HL-60/S4 treated with phorbol 12-myristate 13-acetate at 8.2 ng/mL for 4 days and 3 days (cell line): ENCODE measurements around the gene FREM2.

ENCODE experiments used
- in situ Hi-C: fragments of 300-500 bp; cut with MboI; formaldehyde crosslinking; loops from 2 replicates; pipeline ENCODE4 v1.15.0; 2022; ENCODE audit warnings: low sequenced_read_pairs

FREM2 gene

GRCh38 chr13:38758277-38758676, 71.4 kb downstream of the FREM2 start:
- in situ Hi-C loops, result no loop called here

GRCh38 chr13:38759390-38759789, 72.5 kb downstream of the FREM2 start:
- in situ Hi-C loops, result no loop called here

- in situ Hi-C loops, result no loop called here
Measured at GRCh38 chr13:38763446-38764381, 76.8 kb downstream of the FREM2 start.

GRCh38 chr13:38766799-38767198, 79.9 kb downstream of the FREM2 start:
- in situ Hi-C loops, result no loop called here

GRCh38 chr13:38767506-38768265, 80.8 kb downstream of the FREM2 start:
- in situ Hi-C loops, result no loop called here

GRCh38 chr13:38769526-38769925, 82.6 kb downstream of the FREM2 start:
- in situ Hi-C loops, result no loop called here

- in situ Hi-C loops, result no loop called here
Measured at GRCh38 chr13:38775085-38775484, 88.2 kb downstream of the FREM2 start.

- in situ Hi-C loops, result no loop called here
Measured at GRCh38 chr13:38777347-38778119, 90.7 kb downstream of the FREM2 start.

GRCh38 chr13:38781539-38781938, 94.7 kb downstream of the FREM2 start:
- in situ Hi-C loops, result no loop called here

- in situ Hi-C loops, result no loop called here
Measured at GRCh38 chr13:38784036-38784880, 97.4 kb downstream of the FREM2 start.

GRCh38 chr13:38785042-38785441, 98.2 kb downstream of the FREM2 start:
- in situ Hi-C loops, result no loop called here

GRCh38 chr13:38785490-38785889, 98.6 kb downstream of the FREM2 start:
- in situ Hi-C loops, result no loop called here

- in situ Hi-C loops, result no loop called here
Measured at GRCh38 chr13:38787550-38787949, 100.7 kb downstream of the FREM2 start.

GRCh38 chr13:38796890-38797289, 110.0 kb downstream of the FREM2 start:
- in situ Hi-C loops, result no loop called here

GRCh38 chr13:38803531-38803930, 116.7 kb downstream of the FREM2 start:
- in situ Hi-C loops, result no loop called here

- in situ Hi-C loops, result no loop called here
Measured at GRCh38 chr13:38804061-38804460, 117.2 kb downstream of the FREM2 start.

GRCh38 chr13:38804536-38804935, 117.7 kb downstream of the FREM2 start:
- in situ Hi-C loops, result no loop called here

- in situ Hi-C loops, result no loop called here
Measured at GRCh38 chr13:38814331-38814730, 127.5 kb downstream of the FREM2 start.

GRCh38 chr13:38819053-38819452, 132.2 kb downstream of the FREM2 start:
- in situ Hi-C loops, result no loop called here

GRCh38 chr13:38819596-38819995, 132.7 kb downstream of the FREM2 start:
- in situ Hi-C loops, result no loop called here
